ENCODE results near the gene AAMDC. TPM values are rescaled to one million over a fixed set of nuclear protein-coding genes. Genes with fewer than 3 reads are reported as not detected.

Gene AAMDC
- total RNA-seq, 1 experiment from 2014 or later: 22.8 TPM

- no peak for TF ChIP-seq ZNF423 (CRISPR knock-in tag; IDR thresholded peaks at IDR 0.05)
Observed at GRCh38 chr11:77823775-77824174, 2.8 kb downstream of the AAMDC start (continued).

GRCh38 chr11:77828926-77829325, 8.0 kb downstream of the AAMDC start:
- peaks cover 40% of the 10 kb centered on the region for H3K36me3 Mint-ChIP-seq
- H3K27ac Mint-ChIP-seq: no peak overlapping the region
- H3K4me3 Mint-ChIP-seq: no peak overlapping the region
- no peaks in the 10 kb centered on the region for H3K4me1 Mint-ChIP-seq
- ATAC-seq (no peak), DNase-seq (ENCODE audit: low spot score) (no peak)
- TF ChIP-seq JAZF1 (CRISPR knock-in tag; IDR thresholded peaks at IDR 0.05): no peak
- TF ChIP-seq USF2 (CRISPR knock-in tag; IDR thresholded peaks at IDR 0.05): no peak
- TF ChIP-seq ZNF425 (CRISPR knock-in tag; conservative IDR thresholded peaks at IDR 0.05): no peak
- no peak for TF ChIP-seq ZNF317 (CRISPR knock-in tag; IDR thresholded peaks at IDR 0.05; ENCODE audit: borderline replicate concordance, low read depth)
- TF ChIP-seq FOXP1 (CRISPR knock-in tag; IDR thresholded peaks at IDR 0.05; ENCODE audit: borderline replicate concordance): no peak
- TF ChIP-seq CBFB (CRISPR knock-in tag; IDR thresholded peaks at IDR 0.05; ENCODE audit: low read depth): no peak
- no peak for TF ChIP-seq ESRRA (CRISPR knock-in tag; IDR thresholded peaks at IDR 0.05; ENCODE audit: borderline replicate concordance)
- no peak for TF ChIP-seq SP1 (CRISPR knock-in tag; conservative IDR thresholded peaks at IDR 0.05)
- TF ChIP-seq RELA (CRISPR knock-in tag; IDR thresholded peaks at IDR 0.05; ENCODE audit: borderline replicate concordance): no peak
- no peak for TF ChIP-seq ZMAT4 (CRISPR knock-in tag; IDR thresholded peaks at IDR 0.05)
- POLR2A ChIA-PET: no interaction called here
- CTCF ChIA-PET: interaction anchor here (0.5 to 1.0 kb wide), 2 partner anchors 20 to 209 kb away, joined by 3 read pairs; no protein-coding TSS in a partner anchor
- peaks cover 3% of the 10 kb centered on the region for H3K27me3 Mint-ChIP-seq (ENCODE audit: low read depth)
- peaks cover 43% of the 10 kb centered on the region for H3K9me3 Mint-ChIP-seq

- Mint-ChIP-seq H3K9me3 (peaks cover 46% of the 10 kb centered on the region), H3K4me3 (no peak overlapping the region), H3K4me1 (no peaks in the 10 kb centered on the region), H3K27ac (no peak overlapping the region), H3K36me3 (peaks cover 37% of the 10 kb centered on the region), H3K27me3 (ENCODE audit: low read depth) (peaks cover 3% of the 10 kb centered on the region)
- DNase-seq (ENCODE audit: low spot score) (no peak), ATAC-seq (no peak)
- ChIA-PET POLR2A (no interaction called here), CTCF (no interaction called here)
- no peak for TF ChIP-seq ZNF532 (CRISPR knock-in tag; IDR thresholded peaks at IDR 0.05; ENCODE audit: borderline replicate concordance)
- no peak for TF ChIP-seq ZNF263 (CRISPR knock-in tag; IDR thresholded peaks at IDR 0.05; ENCODE audit: low read depth)
- no peak for TF ChIP-seq RELA (CRISPR knock-in tag; IDR thresholded peaks at IDR 0.05; ENCODE audit: borderline replicate concordance)
- TF ChIP-seq ZBTB43 (CRISPR knock-in tag; IDR thresholded peaks at IDR 0.05): no peak
- no peak for TF ChIP-seq MXD4 (CRISPR knock-in tag; IDR thresholded peaks at IDR 0.05; ENCODE audit: borderline replicate concordance)
- no peak for TF ChIP-seq KAT7 (CRISPR knock-in tag; IDR thresholded peaks at IDR 0.05; ENCODE audit: borderline replicate concordance)
- TF ChIP-seq MYBL2 (CRISPR knock-in tag; IDR thresholded peaks at IDR 0.05): no peak
- no peak for TF ChIP-seq USF1 (CRISPR knock-in tag; IDR thresholded peaks at IDR 0.05)
- TF ChIP-seq GRHL2 (CRISPR knock-in tag; IDR thresholded peaks at IDR 0.05; ENCODE audit: insufficient replicate concordance, severe bottlenecking): no peak
- no peak for TF ChIP-seq IRF2 (CRISPR knock-in tag; IDR thresholded peaks at IDR 0.05; ENCODE audit: borderline replicate concordance, low read depth)
- TF ChIP-seq NFYB (CRISPR knock-in tag; conservative IDR thresholded peaks at IDR 0.05; ENCODE audit: low read depth): no peak
- TF ChIP-seq FOXJ3 (CRISPR knock-in tag; IDR thresholded peaks at IDR 0.05; ENCODE audit: borderline replicate concordance): no peak
- no peak for TF ChIP-seq JAZF1 (CRISPR knock-in tag; IDR thresholded peaks at IDR 0.05)
Observed at GRCh38 chr11:77833302-77833701, 12.4 kb downstream of the AAMDC start.

Data from WTC11 (cell line).